ENCODE results near the gene PITPNC1. TPM values are rescaled to one million over a fixed set of nuclear protein-coding genes. Genes with fewer than 3 reads are reported as not detected.
A peak's percentile ranks its signal among the peaks of the same experiment; 100 is the strongest.
"Not testable (repeated sequence)": the region's sequence is repeated elsewhere in the genome, so short reads cannot be mapped to it uniquely, and the experiment has no call there.

PITPNC1 gene
- total RNA-seq, 1 donor from 2014 or later: 32.1 TPM

- no peak for DNase-seq (ENCODE audit: low spot score)
Measured at GRCh38 chr17:67511804-67512203, 134.7 kb downstream of the PITPNC1 start.

- no peak for DNase-seq (ENCODE audit: low spot score)
Measured at GRCh38 chr17:67514998-67515397, 137.9 kb downstream of the PITPNC1 start.

GRCh38 chr17:67515490-67516083 lies 138.5 kb downstream of the PITPNC1 start:
- no peak for DNase-seq (ENCODE audit: low spot score)

- not testable (repeated sequence) for DNase-seq (ENCODE audit: low spot score)
Measured at GRCh38 chr17:67516571-67516970, 139.5 kb downstream of the PITPNC1 start.

GRCh38 chr17:67517325-67517724 lies 140.2 kb downstream of the PITPNC1 start:
- DNase-seq (ENCODE audit: low spot score): no peak

GRCh38 chr17:67518876-67519275 lies 141.8 kb downstream of the PITPNC1 start:
- DNase-seq (ENCODE audit: low spot score): no peak

GRCh38 chr17:67519801-67520251 lies 142.7 kb downstream of the PITPNC1 start:
- no peak for DNase-seq (ENCODE audit: low spot score)

- no peak for DNase-seq (ENCODE audit: low spot score)
Measured at GRCh38 chr17:67520252-67520906, 143.3 kb downstream of the PITPNC1 start.

- DNase-seq (ENCODE audit: low spot score): no peak
Measured at GRCh38 chr17:67520916-67521774, 144.1 kb downstream of the PITPNC1 start.

GRCh38 chr17:67521775-67522069 lies 144.6 kb downstream of the PITPNC1 start:
- no peak for DNase-seq (ENCODE audit: low spot score)

- no peak for DNase-seq (ENCODE audit: low spot score)
Measured at GRCh38 chr17:67523101-67523500, 146.0 kb downstream of the PITPNC1 start.

- no peak for DNase-seq (ENCODE audit: low spot score)
Measured at GRCh38 chr17:67525239-67526135, 148.4 kb downstream of the PITPNC1 start.

- DNase-seq (ENCODE audit: low spot score): no peak
Measured at GRCh38 chr17:67526700-67527099, 149.6 kb downstream of the PITPNC1 start.

GRCh38 chr17:67528751-67529436 lies 151.8 kb downstream of the PITPNC1 start:
- peak; percentile 81 for DNase-seq (ENCODE audit: low spot score)

- DNase-seq (ENCODE audit: low spot score): no peak
Measured at GRCh38 chr17:67531291-67531690, 154.2 kb downstream of the PITPNC1 start.

- DNase-seq (ENCODE audit: low spot score): no peak
Measured at GRCh38 chr17:67532326-67532871, 155.3 kb downstream of the PITPNC1 start.

- DNase-seq (ENCODE audit: low spot score): no peak
Measured at GRCh38 chr17:67534941-67535340, 157.9 kb downstream of the PITPNC1 start.

GRCh38 chr17:67542219-67543114 lies 165.4 kb downstream of the PITPNC1 start:
- no peak for DNase-seq (ENCODE audit: low spot score)

GRCh38 chr17:67544364-67544955 lies 167.4 kb downstream of the PITPNC1 start:
- DNase-seq (ENCODE audit: low spot score): no peak

All from ureter (tissue), 1 donor.